SKM-1 treated with dmso at 0.1 percent for 144 hours (cell line): Measurements from ENCODE around the gene EPYC.
A peak's percentile ranks its signal among the peaks of the same experiment; 100 is the strongest.
"Not testable (repeated sequence)": the region's sequence is repeated elsewhere in the genome, so short reads cannot be mapped to it uniquely, and the experiment has no call there.

Experiments used
- DNase-seq: peaks from one replicate; lab custom pipeline; 2025; ENCODE audit not compliant: unreplicated experiment; lab: John Stamatoyannopoulos, UW

The EPYC gene

DNA sequence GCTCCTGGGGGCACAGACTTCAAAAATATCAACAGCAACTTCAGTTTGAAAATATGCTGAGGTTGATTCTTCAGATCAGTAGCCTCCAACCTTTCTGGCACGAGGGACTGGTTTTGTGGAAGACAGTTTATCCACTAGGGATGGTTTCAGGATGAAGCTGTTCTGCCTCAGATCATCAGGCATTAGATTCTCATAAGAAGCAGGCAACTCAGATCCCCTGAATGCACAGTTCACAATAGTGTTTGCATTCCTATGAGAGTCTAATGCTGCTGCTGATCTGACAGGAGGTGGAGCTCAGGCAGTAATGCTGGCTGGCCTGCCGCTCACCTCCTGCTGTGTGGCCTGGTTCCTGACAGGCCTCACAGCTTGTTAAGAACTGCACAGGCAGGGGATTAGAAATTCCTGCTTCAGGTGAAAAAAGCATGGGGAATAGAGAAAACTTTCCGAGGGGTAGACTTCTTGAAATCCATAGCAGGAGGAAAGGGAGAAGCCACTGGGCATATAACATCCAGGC lies 12.8 kb downstream of the EPYC start:
- DNase-seq, result no peak

DNA sequence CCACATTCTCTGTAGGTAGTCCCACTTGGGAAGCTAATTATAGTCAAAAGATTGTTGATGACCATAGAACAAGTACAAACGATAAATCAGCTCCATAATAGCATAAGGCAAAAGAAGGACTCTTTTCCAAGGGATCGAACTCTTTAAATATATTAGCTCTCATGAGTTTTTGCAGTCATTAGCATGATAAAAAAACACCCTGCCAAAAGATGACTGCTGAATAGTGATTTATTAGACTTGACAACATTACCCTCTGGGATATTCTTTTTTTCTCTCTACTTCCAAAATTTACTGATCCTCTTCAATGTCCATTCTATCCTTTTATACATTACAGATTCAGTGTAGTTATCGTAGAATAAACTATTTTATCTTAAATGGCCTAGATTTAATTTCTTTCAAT lies 14.2 kb downstream of the EPYC start:
- no peak for DNase-seq

DNA sequence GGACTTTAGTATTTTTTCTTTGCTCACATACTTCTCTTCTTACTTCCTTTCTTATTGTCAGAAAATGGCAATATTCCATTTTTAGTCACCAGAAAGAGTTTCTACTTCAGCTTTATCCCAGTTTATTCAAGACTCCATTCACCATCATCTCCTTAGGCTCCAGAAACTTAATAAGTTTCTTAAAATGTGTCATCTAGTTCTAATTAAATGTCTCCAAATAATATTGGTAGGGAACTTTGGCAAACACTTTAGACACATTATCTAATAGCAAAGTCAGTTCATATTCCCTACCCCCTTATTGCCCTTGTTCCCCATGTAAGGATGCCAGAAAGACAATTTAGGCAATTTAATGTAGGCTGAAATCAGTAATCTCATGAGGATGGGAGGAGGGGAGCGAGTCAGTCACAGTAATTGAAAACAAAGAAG lies 15.1 kb downstream of the EPYC start:
- DNase-seq, result no peak

DNA sequence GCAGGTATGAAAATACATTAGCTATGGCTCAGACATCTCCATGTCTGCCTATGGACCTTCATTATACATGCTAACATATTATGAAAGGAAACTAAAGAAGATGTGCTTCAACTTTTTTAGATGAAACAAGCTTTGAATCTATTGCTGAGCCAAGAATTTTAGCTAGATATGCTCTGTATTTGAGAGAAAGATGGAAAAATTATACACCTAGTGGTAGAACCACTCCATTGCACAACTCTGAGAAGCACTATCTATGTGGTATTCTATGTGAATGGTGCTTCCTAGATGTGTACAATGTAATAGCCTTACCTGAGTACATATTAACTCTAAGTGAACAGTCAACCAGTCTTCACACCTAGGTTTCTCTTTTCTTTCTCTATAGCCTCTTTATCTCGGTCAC lies 17.3 kb downstream of the EPYC start:
- DNase-seq, result no peak

DNA sequence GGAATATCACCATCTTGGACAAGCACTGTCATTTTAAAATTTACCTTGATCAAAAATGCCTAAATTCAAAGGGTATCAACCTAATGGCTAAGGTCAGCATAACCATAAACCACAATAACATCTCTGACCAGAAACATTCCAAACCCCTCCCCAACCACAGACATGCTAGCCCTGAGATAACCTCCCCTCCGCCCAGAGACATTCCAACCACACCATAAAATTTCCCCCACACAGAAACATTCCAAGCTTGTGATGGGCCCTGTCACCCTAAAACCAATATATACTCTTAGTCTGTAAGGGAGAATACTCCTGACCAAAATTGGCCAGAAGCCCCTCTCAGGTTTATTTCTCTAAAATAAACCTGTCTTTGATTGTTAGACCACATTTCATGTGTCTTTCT lies 17.7 kb downstream of the EPYC start:
- no peak for DNase-seq

DNA sequence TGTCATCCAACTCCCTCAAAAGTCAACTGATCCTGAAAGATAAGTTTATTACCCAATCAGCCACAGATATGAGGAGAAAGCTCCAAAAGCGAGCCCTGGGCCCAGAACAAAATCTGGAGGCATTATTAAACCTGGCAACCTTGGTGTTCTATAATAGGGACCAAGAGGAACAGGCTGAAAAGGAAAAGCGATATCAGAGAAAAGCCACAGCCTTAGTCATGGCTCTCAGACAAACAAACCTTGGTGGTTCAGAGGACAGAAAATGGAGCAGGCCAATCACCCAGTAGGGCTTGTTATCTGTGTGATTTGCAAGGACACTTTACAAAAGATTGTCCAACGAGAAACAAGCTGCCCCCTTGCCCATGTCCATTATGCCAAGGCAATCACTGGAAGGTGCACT lies 19.4 kb downstream of the EPYC start:
- not testable (repeated sequence) for DNase-seq

DNA sequence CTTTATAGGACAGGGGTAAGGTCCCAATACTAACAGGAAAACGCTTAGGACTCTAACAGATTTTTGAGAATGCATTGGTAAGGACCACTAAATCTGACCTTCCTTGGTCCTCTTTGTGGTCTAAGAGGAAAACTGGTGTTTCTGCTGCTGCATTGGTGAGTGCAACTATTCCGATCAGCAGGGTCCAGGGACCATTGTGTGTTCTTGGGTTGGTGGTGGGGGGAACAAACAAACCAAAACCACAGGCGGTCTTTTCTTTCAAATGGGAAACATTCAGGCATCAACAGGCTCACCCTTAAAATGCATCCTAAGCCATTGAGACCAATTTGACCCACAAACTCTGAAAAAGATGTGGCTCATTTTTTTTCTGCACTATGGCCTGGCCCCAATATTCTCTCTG lies 20.7 kb downstream of the EPYC start:
- DNase-seq, result no peak

DNA sequence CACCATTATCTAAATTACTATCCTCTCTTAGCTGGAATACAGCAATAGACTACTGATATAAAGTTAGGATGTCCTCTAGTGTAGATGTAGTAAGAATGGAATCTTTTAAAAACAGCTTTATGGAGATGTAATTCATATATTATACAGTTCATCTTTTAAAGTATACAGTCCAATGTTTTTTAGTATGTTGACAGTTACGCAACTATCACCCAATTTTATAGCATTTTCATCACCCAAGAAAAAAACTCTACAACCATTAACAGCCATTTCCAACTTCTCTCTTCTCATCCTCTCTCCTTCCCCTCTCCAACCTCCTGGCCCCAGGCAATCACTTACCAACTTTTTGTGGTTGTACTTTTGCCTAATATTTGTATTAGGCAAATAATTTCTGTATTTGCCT lies 22.6 kb downstream of the EPYC start:
- no peak for DNase-seq

DNA sequence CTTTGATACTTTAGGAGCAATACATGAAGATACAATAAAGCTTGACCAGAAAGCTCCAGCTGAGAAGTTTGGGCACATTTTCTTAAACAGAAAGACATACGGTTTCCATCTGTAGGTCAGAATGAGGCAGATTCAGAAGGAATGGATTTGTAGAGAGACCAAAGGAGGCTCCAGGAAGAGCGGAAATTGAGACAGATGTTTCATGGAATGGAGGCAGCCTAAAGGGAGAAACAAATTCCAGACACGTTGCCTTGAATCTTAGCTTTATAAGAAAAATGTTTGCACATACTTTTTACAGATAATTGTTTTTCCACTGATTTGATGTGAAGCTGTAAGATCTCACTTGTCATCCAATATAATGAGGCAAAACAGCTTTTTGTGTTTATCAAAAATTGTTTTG lies 24.8 kb downstream of the EPYC start:
- no peak for DNase-seq

DNA sequence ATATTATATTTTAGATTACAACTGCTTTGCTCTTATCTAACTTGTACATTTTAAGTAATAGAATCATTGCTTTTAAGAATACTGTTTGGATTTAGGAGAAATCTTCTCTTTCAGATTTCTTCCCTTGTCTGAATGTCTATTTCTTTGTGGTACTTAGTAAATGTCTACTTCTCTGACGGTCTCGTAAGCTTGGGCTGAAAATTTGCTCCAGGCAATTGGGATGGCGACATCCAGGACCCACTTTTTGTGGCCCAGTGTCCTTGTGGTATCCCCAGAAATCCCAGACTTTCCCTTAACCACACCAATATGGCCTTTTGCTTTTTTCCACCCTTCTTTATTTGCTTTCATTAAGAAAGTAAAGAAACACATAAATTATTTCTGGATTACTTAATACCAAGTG lies 25.8 kb downstream of the EPYC start:
- DNase-seq, result no peak

DNA sequence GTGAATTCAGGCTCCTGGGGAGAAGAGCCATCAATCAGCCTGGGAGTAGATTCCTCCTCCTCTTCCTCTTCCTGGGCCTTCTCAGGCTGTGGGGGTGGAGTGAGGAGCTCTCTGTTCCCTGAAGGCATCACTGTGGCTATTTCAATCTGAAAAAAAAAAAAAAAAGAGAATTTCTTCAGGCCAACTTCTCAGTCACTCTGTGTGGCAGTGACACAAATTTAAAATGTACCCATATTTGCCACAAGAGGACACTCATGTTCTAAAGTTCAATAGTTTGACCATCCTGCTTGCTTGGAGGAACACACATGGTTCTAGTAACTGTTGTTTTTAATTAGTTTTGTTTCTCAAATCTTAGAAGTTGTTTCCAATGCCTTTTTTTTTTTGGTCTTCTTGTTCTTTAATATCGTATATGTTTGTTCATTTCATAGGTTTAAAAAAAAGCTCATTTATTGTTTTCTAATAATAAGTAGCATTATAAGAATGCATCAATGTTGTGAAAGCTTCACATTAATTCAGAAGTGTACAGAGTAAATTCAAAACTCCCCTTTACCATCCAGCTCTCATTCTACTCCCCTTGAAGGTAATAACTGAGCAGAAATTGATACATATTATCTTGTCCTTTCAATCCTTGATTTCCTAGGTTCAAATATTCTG lies 26.5 kb downstream of the EPYC start:
- peak; percentile 14 for DNase-seq

DNA sequence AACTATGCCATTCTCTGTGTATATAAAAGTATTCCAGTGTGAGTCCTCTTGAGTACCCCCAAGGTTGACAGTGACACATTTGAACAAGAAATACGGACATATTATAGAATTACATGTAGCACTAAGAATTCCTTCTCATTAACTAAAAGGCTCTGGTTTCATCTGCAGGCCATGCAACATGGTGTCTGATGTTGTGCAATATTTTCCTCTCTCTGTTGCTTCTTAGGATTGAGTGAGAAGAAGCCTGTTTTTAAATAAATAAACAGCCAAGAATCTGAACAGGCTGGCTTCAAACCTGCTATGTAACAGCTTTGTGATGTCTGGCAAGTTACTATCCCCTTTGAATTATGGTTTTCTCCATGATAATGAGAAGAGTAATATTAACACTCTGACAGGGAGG lies 27.5 kb downstream of the EPYC start:
- no peak for DNase-seq

DNA sequence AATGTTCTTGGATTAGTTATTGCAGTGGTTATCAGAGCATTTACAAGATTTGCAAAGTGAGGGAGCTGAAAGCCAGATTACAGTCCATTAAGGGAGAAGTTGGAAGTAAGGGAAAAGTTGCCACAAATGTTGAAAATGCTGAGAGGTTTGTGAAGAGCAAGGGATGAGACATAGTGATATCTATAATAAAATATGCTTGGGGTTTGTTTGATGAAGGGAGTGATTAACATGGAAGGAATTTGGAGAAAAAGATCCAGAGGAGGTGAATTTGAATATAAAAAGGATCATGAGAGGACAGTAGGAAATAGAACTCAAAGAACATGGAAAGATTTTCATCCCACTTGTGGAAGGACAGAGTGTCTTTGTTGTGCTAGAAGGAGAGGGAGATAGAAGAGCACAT lies 30.5 kb downstream of the EPYC start:
- no peak for DNase-seq

DNA sequence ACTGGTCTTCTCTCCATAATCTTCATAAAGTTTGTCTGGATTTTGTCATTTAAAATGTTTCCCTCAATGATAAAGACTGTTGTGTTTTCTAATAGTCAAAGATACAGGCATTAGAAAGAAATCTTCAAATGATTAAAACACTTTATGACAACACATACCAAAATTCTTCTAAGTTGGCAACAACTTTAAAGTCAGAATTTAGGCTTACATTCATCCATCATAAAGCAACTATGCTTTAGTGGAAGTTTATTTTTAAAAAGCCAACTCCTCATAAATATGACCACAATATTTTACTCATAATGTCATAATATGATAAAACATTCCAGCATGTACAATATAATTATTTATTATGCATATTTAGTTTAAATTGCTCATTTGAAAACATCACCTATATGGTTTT lies 32.5 kb downstream of the EPYC start:
- DNase-seq, result no peak

DNA sequence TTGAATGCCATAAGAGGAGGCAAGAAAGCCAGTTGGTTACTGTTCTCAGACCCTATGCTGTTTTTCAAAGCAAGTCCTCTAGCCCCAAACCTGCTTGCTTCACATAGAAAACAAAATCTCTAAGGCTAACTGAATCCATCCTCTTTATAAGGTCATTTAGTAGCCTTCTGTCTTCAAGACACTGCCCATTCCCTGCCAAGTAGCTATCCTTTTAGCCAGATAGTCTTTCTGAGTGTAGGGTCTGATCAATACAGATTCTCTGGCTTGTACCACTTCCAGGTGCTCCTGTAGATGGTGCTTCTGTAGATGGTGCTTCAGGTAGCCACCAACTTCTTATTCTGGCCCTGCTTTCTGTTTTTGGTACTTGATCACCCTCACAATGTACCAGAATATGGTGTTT lies 33.9 kb downstream of the EPYC start:
- no peak for DNase-seq

DNA sequence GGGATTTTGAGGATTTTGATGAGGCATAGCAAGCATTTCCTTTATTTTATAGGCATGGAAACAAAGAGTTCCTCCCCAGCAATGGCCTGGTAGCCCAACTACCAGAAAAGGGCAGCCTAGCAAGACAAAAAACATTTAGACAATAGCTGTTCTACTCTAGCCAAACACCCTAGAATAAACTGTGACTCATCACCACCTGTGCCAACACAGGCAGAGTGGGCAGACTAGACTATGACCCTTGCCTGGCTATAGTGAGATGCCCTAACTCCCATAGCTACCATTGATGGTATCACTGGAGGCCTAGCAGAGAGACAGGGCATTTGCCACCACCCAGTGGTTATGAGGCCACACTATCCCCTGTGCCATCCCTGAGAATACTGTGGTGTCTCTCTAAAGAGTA lies 34.3 kb downstream of the EPYC start:
- DNase-seq, result no peak

DNA sequence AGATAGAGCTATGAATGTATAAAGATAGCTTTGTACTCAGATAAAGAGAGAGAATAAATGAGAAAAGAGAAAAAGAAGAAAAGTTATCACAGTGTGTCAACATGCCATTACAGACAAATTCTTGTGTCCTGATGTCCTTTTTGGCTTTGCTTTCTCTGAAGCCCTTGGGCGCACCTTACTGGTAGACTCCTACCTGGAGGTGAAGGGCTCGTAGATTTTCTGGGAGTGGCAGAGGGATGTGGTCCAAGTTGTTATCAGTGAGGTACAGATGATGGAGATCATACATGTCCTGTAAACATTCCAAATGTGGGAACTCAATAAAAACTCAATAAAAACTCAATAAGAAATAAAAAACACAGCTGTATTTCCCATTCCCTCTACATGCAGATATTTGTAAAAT lies 34.9 kb downstream of the EPYC start:
- DNase-seq, result no peak

DNA sequence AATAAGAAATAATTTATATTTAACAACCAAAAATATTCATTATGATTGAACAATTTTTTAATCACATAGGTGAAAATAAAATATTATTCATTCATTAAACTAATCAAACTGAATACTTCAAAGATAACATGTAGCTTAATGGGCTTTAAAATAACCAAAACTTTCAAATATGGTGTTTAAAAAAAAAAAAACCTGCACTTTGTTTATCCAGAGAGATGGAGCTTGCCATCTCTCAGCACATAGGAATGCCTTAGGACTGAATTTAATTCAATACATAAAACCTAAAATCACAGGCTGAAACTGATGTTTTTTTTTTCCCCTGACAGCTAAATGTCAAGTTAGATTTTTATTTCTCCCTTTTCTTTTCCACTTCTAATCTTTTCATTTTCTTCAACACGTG lies 35.4 kb downstream of the EPYC start:
- no peak for DNase-seq

DNA sequence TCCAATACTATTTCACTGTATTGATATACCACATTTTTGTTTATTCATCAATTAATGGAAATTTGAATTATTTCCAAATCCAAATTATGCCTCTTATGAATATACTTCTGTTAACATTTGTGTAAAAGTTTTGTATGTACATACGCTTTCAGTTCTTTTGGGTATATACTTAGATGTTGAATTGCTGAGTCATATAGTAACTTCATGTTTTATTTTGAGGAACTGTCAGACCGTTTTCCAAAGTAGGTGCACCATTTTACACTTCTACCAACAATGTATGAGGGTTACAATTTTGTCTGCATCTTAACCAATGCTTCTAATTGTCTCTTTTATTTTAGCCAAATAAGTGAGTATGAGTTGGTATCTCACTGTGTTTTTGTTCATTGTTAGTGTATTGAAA lies 39.6 kb downstream of the EPYC start:
- no peak for DNase-seq

DNA sequence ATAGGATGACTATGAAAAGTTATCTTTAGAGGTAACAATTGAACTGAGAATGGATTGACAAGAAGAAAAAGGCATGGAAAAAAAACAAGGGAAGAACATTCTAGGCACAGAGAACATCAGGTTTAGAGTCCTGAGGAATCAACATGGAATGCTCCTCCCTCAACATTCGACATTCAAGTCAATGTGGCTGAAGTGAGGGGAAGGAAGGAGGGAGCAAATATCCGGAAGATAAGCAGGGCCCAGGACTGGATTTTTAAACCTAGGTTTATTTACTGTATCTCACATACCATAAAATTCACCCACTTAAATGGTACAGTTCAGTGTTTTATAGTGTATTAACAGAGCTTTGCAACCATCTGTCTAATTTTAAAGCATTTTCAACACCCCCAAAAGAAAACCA lies 40.2 kb downstream of the EPYC start:
- DNase-seq, result no peak

DNA sequence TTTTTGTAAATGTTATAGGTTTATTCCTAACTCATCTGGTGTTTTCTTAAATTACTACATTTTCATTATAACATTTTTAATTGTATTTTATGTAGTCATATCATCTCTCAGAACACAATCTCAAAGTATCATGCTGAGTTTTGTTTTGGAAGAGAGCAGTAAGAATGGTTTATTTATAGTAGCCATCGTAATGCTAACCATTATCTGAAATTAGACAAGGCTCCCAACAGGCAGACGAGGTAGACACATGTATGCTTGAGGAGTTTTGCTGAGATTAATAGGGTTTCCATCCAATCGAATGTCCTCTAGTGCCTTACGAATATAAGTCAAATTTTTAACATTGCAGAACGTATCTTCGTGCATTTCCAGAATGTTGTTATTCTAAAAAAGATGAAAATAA lies 40.8 kb downstream of the EPYC start:
- DNase-seq, result no peak

DNA sequence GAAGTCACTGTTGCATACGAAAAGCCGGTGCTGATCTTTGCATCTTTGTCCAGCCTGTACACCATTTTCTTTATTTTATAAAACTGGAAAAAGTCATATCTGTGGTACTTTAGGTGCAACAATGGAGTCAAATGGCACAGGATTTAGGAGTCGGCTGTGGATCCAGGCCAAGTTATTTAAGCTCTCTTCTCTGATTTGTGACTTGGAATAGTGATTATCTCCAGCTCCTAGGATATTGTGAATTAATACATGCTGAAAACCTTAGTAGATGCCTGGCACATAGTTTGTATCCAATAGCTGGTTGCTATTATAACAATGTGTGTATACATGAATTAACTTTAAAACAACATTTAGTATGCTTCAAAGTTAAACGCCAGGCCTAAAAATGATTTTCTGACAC lies 43.6 kb downstream of the EPYC start:
- no peak for DNase-seq

DNA sequence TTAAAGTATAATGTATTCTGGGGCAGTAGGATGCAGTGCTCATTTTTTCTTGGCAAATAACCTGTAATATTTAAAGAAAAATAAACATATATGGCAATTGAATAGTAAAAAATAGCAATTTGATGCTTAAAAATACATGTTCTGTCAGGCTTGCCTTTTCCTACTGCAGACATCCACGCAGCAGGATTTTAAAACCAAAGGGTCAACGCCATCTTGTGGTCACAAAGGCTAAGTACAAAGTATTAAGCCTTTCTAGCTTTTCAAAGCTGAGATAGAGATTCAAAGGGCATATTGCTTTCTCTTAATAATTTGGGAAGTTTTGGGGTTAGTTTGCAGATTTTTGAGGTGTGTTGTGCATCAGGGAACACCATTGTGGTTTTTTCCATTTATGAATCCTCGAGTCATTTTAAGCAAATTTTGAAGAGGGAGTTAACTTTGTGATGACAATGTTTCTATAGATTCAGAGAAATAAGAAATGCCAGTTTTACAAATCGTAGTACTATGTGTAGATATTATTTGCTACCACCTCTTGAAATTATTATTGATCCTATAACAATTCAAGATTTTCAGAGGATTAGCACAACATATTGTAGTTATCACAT lies 45.1 kb downstream of the EPYC start:
- DNase-seq, result peak; percentile 5
